ENCODE measurements around the gene OCEL1.
"Not testable (repeated sequence)": the region's sequence is repeated elsewhere in the genome, so short reads cannot be mapped to it uniquely, and the experiment has no call there.

OCEL1 gene

DNA sequence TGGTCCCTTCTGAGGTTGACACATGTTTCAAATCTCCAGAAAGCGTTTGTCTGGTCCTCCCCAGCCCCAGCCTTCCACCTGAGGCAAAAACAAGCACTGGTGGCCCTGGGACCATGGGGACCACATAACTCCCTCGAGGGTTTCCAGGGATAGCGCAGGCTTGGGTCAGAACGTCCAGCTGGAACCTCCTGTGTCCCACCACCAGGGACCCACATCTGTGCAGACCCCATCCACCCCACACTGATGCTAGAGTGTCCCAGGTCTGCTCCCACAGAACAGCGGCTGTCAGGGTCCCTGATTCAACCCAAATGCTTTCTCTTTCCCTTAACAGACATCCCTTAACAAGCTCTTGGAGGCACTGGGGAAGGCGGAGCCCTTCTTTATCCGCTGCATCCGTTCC is 40.4 kb upstream of the OCEL1 start:
- H3K27ac ChIP-seq = no peak overlapping the region
- no peak for TF ChIP-seq ZFX (IDR thresholded peaks at IDR 0.05; ENCODE audit: borderline replicate concordance)
- TF ChIP-seq, protein P1, sequence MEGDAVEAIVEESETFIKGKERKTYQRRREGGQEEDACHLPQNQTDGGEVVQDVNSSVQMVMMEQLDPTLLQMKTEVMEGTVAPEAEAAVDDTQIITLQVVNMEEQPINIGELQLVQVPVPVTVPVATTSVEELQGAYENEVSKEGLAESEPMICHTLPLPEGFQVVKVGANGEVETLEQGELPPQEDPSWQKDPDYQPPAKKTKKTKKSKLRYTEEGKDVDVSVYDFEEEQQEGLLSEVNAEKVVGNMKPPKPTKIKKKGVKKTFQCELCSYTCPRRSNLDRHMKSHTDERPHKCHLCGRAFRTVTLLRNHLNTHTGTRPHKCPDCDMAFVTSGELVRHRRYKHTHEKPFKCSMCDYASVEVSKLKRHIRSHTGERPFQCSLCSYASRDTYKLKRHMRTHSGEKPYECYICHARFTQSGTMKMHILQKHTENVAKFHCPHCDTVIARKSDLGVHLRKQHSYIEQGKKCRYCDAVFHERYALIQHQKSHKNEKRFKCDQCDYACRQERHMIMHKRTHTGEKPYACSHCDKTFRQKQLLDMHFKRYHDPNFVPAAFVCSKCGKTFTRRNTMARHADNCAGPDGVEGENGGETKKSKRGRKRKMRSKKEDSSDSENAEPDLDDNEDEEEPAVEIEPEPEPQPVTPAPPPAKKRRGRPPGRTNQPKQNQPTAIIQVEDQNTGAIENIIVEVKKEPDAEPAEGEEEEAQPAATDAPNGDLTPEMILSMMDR (IDR thresholded peaks at IDR 0.05) = no peak

DNA sequence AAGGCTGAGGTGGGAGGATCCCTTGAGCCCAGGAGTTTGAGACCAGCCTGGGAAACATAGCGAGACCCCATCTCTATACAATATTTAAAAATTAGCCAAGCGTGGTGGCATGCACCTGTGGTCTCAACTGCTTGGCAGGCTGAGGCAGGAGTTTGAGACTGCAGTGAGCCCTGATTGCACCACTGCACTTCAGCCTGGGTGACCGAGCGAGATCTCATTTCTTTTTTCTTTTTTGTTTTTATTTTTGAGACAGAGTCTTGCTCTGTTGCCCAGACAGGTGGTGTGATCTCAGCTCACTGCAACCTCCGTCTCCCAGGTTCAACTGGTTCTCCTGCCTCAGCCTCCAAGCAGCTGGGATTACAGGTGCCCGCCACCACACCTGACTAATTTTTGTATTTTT is 34.3 kb upstream of the OCEL1 start:
- H3K27ac ChIP-seq = not testable (repeated sequence)

DNA sequence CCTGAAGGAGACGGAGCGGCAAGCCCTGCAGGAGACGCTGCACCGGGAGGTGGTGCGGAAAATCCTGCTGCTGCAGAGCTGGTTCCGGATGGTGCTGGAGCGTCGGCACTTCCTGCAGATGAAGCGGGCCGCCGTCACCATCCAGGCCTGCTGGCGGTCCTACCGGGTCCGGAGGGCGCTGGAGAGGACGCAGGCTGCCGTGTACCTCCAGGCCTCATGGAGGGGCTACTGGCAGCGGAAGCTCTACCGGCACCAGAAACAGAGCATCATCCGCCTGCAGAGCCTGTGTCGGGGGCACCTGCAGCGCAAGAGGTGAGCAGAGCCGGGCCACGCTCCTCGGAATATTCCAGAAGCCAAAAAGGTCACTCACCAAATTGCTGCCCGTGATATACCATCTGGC is 33.3 kb upstream of the OCEL1 start:
- no peak for TF ChIP-seq ZFX (IDR thresholded peaks at IDR 0.05; ENCODE audit: borderline replicate concordance)
- TF ChIP-seq, protein P1 (IDR thresholded peaks at IDR 0.05) = no peak
- H3K27ac ChIP-seq = no peak overlapping the region

DNA sequence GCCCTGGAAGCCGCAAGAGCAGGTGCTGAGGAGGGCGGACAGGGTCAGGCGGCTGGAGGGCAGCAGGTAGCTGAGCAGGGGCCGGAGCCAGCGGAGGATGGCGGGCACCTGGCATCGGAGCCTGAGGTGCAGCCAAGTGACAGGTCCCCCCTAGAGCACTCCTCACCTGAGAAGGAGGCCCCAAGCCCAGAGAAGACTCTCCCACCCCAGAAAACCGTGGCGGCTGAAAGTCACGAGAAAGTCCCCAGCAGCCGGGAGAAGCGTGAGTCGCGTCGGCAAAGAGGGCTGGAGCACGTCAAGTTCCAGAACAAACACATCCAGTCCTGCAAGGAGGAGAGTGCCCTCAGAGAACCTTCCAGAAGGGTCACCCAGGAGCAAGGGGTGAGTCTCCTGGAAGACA is 31.4 kb upstream of the OCEL1 start:
- H3K27ac ChIP-seq = no peak overlapping the region
- TF ChIP-seq, protein P1 (IDR thresholded peaks at IDR 0.05) = no peak
- no peak for TF ChIP-seq ZFX (IDR thresholded peaks at IDR 0.05; ENCODE audit: borderline replicate concordance)

DNA sequence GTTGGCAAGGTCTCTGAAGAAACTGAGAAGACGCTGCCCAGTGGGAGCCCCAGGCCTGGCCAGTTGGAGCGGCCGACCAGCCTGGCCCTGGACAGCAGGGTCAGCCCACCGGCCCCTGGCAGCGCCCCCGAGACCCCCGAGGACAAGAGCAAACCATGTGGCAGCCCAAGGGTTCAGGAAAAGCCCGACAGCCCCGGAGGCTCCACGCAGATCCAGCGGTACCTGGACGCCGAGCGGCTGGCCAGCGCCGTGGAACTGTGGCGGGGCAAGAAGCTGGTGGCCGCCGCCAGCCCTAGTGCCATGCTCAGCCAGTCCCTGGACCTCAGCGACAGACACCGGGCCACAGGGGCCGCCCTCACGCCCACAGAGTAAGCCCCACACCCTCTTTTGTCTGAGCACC is 30.9 kb upstream of the OCEL1 start:
- TF ChIP-seq, protein P1 (IDR thresholded peaks at IDR 0.05) = no peak
- TF ChIP-seq ZFX (IDR thresholded peaks at IDR 0.05; ENCODE audit: borderline replicate concordance) = no peak

DNA sequence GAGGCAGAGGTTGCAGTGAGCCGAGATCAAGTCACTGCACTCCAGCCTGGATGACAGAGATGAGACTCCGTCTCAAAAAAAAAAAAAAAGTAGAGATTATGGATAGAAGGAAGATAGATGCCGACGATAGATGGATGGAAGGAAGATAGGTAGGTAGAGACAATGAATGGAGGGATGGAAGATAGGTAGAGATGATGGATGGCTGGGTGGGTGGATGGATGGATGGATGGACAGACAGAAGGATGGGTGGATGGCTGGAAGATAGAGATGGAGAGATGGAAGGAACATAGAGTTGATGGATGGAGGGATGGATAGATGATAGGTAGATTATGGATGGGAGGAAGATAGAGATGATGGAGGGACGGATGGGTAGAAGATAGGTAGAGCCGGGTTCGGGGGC is 29.4 kb upstream of the OCEL1 start:
- no peak for TF ChIP-seq ZFX (IDR thresholded peaks at IDR 0.05; ENCODE audit: borderline replicate concordance)
- TF ChIP-seq, protein P1 (IDR thresholded peaks at IDR 0.05) = no peak
- H3K27ac ChIP-seq = no peak overlapping the region

More for the DNA sequence above, 30.9 kb upstream of the OCEL1 start:
- no peak overlapping the region for H3K27ac ChIP-seq

DNA sequence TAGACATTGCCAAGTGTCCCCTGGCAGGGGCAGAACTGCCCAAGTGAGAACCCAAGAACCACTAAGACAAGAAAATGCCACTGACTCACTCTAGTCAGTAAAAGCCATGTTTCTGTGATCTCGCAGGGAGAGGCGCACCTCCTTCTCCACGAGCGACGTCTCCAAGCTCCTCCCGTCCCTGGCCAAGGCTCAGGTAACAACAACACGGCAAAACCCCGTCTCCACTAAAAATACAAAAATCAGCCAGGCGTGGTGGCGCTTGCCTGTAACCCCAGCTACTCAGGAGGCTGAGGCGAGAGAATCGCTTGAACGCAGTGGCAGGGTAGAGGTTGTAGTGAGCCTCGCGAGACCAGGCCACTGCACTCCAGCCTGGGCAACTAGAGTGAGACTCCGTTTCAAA is 28.4 kb upstream of the OCEL1 start:
- no peak for TF ChIP-seq ZFX (IDR thresholded peaks at IDR 0.05; ENCODE audit: borderline replicate concordance)
- no peak overlapping the region for H3K27ac ChIP-seq

DNA sequence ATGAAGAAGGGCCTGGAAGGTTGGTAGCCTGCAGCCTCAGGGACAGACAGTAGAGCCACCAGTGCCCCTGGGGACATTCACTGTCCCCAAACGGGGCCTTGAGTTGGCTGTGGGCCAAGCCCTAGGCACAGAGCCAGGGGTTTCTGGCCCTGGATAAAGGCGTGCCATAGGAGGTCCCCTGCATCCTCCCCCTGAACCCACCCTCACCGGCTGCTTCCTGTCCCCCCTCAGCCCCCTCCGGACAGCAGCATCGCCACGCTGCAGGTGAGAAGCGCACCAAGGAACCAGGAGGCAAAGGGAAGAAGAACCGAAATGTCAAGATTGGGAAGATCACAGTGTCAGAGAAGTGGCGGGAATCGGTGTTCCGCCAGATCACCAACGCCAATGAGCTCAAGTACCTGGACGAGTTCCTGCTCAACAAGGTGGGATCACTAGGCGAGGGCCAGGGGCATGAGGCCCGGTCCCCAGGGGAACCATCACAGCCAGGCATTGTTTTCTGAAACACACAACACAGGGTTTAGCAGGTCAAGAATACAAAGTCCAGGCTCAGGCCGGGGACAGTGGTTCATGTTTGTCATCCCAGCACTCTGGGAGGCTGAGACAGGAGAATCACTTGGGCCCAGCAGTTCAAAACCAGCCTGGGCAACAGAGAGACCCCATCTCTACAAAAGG is 25.5 kb upstream of the OCEL1 start:
- TF ChIP-seq ZFX (IDR thresholded peaks at IDR 0.05; ENCODE audit: borderline replicate concordance) = no peak
- TF ChIP-seq, protein P1 (IDR thresholded peaks at IDR 0.05) = no peak
- no peak overlapping the region for H3K27ac ChIP-seq

Data from 22Rv1 (cell line).